GM12865 (cell line): ENCODE data around the gene BEND5.
A peak's percentile ranks its signal among the peaks of the same experiment; 100 is the strongest.

ENCODE experiments used
- DNase-seq: peaks from one replicate; pipeline ENCODE4 v3.0.0; 2010; ENCODE audit warnings: low read depth
- H3K4me3 ChIP-seq: 2 replicates; pipeline ENCODE4 v1.5.1; 2011; ENCODE audit warnings: mild to moderate bottlenecking, low read depth, low read length, control low read depth
- CTCF ChIP-seq: IDR thresholded peaks from 2 replicates; pipeline ENCODE4 v1.5.1; 2011; ENCODE audit warnings: low read length, control low read depth, low read depth, inconsistent platforms; ENCODE audit not compliant: insufficient read depth; ENCODE audit errors: missing control alignments

The BEND5 gene

DNA sequence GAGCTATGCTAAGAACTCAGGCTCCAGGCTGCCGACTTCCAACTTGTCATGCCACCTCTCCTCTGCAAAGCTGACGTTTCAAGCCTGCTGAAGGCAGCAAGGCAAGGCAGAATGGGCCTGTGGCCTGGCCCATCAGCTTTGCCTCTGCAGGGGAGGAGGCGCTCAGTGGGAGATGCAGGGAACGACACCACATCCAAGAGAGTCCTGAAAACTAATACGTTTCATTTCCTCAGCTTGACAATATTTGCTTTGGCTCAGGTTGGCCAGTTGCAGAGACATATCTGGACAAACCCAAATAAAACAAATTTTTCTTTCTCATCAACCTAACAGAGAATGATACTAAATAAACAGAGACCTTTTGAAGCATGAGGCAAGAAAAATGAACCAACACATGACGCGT is 35.3 kb downstream of the BEND5 start:
- no peak overlapping the region for H3K4me3 ChIP-seq
- TF ChIP-seq CTCF, result no peak
- no peak for DNase-seq

DNA sequence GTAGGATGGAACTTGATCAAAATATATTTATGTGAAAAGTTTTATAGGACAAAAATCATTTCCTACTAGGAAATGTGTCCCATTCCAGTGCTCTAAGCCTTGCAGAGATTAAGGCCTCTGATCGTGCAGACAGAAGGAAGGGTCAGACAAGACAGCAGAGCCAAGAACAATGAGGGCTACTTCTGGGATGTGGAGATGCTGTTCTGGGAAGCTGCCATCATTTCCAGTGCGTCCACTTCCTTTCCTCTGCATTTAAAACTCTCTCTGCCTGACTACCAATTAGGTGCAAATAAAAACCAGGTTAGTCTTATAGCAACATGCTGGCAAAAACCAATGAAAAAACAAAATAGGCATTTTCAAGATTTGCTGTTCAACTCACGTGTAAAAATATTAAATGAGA is 36.1 kb downstream of the BEND5 start:
- DNase-seq, result no peak
- no peak overlapping the region for H3K4me3 ChIP-seq
- no peak for TF ChIP-seq CTCF

GRCh38 chr1:48739091-48739490 is 37.6 kb downstream of the BEND5 start:
- no peak for DNase-seq
- no peak for TF ChIP-seq CTCF
- H3K4me3 ChIP-seq, result no peak overlapping the region

DNA sequence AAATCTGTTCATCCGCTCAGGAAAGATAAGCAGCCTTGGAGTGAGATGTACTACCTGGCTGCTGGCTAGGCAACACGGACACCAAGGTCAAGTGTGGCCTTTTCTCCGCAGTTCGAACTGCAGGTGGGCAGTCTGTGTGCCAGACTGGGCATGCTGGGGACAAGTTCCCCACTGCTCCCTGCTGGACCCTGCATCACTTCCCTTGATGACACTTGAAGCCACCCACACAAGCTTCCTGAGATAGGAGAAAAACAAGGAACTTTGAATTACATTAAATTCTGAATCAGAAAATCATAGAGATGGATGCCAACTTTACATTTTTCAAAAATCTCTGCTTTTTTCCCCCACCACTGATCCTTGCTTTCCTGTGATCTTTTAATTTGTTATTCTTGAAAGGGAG is 38.3 kb downstream of the BEND5 start:
- no peak for TF ChIP-seq CTCF
- no peak for DNase-seq
- H3K4me3 ChIP-seq, result no peak overlapping the region

GRCh38 chr1:48735796-48736195 is 40.9 kb downstream of the BEND5 start:
- no peak for TF ChIP-seq CTCF
- DNase-seq, result no peak
- H3K4me3 ChIP-seq, result no peak overlapping the region

DNA sequence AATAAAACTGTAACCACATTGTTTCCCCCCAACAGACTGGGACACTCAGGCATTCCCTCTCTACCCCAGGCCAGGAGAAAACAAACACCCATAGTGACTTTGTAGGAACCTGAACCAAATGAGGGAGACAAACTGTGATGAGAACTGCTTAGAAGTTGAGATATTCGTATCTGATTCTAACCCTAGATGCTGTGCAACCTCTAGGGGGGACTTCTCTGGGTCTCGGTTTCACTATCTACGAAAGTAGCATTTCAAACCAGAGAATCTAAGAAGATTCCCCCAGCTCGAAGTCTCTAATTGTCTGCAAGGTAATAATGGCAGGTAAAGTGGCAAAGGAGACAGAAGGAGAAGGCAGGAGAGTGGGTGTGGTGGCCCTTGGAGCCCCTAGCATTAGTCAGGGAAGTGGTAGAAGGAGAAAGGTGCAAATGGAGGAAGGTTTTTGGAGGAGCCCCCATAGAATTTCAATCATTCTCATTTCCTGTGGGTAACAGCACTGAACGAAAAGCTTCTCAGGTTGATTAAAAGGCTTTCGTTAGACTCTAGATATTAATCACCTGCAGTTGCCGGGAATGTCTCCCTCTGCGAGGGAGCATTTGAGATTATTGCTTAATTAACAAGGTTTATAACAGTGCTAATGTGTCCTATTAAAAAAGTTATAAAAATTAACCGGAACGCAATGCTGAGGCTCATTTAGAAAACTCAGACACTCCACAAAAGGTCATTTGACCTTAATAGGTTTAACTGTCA is 46.4 kb downstream of the BEND5 start:
- no peak overlapping the region for H3K4me3 ChIP-seq
- peak; percentile 32 for DNase-seq
- no peak for TF ChIP-seq CTCF

DNA sequence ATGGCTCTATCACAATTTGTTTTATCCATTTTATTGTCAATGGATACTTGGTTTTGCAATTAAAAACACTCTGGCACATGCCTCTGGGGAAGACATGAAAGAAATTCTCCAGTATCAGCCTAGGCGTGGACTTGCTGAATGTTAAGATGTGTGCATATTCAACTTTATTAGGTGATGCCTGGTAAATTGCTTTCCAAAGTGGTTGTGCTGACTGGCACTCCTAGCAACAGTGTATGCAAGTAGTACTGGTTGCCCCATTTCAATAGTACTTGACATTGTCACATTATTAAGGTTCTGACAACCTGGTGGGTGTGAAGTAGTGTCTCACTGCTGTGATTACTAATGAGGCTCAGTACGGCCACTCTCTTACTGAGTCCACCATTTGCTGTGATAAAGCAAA is 48.1 kb downstream of the BEND5 start:
- DNase-seq, result no peak
- no peak for TF ChIP-seq CTCF
- H3K4me3 ChIP-seq, result no peak overlapping the region
